Gastrocnemius medialis (tissue), 4 donors: ENCODE data around the gene CCDC85A.

Experiments
- CTCF ChIP-seq, 5 experiments: fragments of 450-650 bp in 3 of 5; fragments of 200-600 bp in 2 of 5; sonication (generic) in 2 of 5; IDR thresholded peaks in 4 of 5; conservative IDR thresholded peaks in 1 of 5; 1 replicate in 4 of 5; 2 replicates in 1 of 5; pipeline ENCODE4 v1.5.1; 2016 to 2019; ENCODE audit warnings: antibody characterized with exemption in 5 of 5, mild to moderate bottlenecking in 3 of 5, moderate library complexity in 3 of 5
- POLR2A ChIP-seq, 2 donors: fragments of 450-650 bp; IDR thresholded peaks; one replicate each; pipeline ENCODE4 v1.6.1; 2017; ENCODE audit warnings: antibody characterized with exemption in 2 of 2, mild to moderate bottlenecking in 2 of 2, moderate library complexity in 2 of 2

GRCh38 chr2:56208380-56208779, 24.6 kb downstream of the CCDC85A start:
- TF ChIP-seq POLR2A (IDR thresholded peaks at IDR 0.05) (no peak), CTCF (IDR thresholded peaks at IDR 0.05 in 4 of 5, conservative IDR thresholded peaks at IDR 0.05 in 1 of 5) (no peak)
